K562 (cell line): ENCODE results near the gene CYTH1. TPM values are rescaled to one million over a fixed set of nuclear protein-coding genes. Genes with fewer than 3 reads are reported as not detected.

Experiments
- GATAD2A ChIP-seq: fragments of 450-650 bp; IDR thresholded peaks from 2 replicates; pipeline ENCODE4 v1.6.1; 2017
- LCOR ChIP-seq: sonication (generic); formaldehyde crosslinking; IDR thresholded peaks from 2 replicates; pipeline ENCODE4 v1.8.0; 2022; ENCODE audit warnings: mild to moderate bottlenecking, missing genetic modification reagents
- MYC ChIP-seq, 2 experiments: fragments of 250-450 bp in 1 of 2; sonication (Bioruptor Pico) in 1 of 2; IDR thresholded peaks; 2 replicates each; pipeline versions ENCODE4 v1.5.1 to v1.6.1; 2012 to 2021; ENCODE audit warnings: low read depth in 2 of 2, borderline replicate concordance in 1 of 2, improper control_type of control experiment in 1 of 2, low read length in 1 of 2, mild to moderate bottlenecking in 1 of 2, moderate library complexity in 1 of 2
- XRCC4 ChIP-seq: IDR thresholded peaks from one replicate; pipeline ENCODE4 v1.6.1; 2011; ENCODE audit not compliant: insufficient read depth, insufficient read length; ENCODE audit errors: extremely low read depth
- ZBTB40 ChIP-seq, 2 experiments: fragments of 450-650 bp in 1 of 2; sonication (generic) in 1 of 2; formaldehyde crosslinking in 1 of 2; IDR thresholded peaks; 2 replicates each; pipeline versions ENCODE4 v1.7.1 to v1.9.0; 2016 to 2022; ENCODE audit warnings: inconsistent platforms in 1 of 2, mild to moderate bottlenecking in 1 of 2, missing genetic modification reagents in 1 of 2
- polyA plus RNA-seq, 8 experiments: library from polyadenylated mRNA; depleted of rRNA in 4 of 8; stranded (reverse) in 5 of 8; unstranded in 3 of 8; fragments of >200 nt; fragmentation: Nextera tagmentation in 2 of 8; fragmentation: Illumina TruSeq in 1 of 8; extraction: Ambion mirVana in 2 of 8; extraction: Trizol in 1 of 8; gene quantifications; 2 replicates each; pipeline versions ENCODE4 v1.2.1 to v1.2.3, GENCODE V29; 2011 to 2014; ENCODE audit warnings: inconsistent platforms in 1 of 8, missing spikeins in 1 of 8
- total RNA-seq, 7 experiments: library from RNA; depleted of rRNA in 6 of 7; stranded (reverse); fragments of >200 nt in 6 of 7; fragmentation: Illumina TruSeq in 2 of 7; extraction: Trizol in 2 of 7; gene quantifications; 2 replicates each; pipeline versions ENCODE4 v1.2.1 to v1.2.3, GENCODE V29; 2011 to 2021; ENCODE audit warnings: low replicate concordance in 1 of 7
- TF ChIP-seq, protein P1 (sequence below): sonication (generic); formaldehyde crosslinking; IDR thresholded peaks from 2 replicates; pipeline ENCODE4 v1.8.1; 2023; ENCODE audit warnings: mild to moderate bottlenecking, missing genetic modification reagents, moderate library complexity
- TF ChIP-seq, protein P2 (sequence below): IDR thresholded peaks from 2 replicates; pipeline ENCODE4 v1.6.1; 2016; ENCODE audit warnings: missing genetic modification characterization, missing compliant biosample characterization
- TF ChIP-seq, protein P3 (sequence below): IDR thresholded peaks from 2 replicates; pipeline ENCODE4 v1.6.1; 2014; ENCODE audit warnings: antibody characterized with exemption

The CYTH1 gene
- total and polyA plus RNA-seq, 9 of the 15 experiments (the other 6 are each of a cell fraction or from before 2014, with no cell fraction given): 0.52 to 27.7 (median 16.8) TPM

- TF ChIP-seq GATAD2A: no peak
- TF ChIP-seq, protein P1, sequence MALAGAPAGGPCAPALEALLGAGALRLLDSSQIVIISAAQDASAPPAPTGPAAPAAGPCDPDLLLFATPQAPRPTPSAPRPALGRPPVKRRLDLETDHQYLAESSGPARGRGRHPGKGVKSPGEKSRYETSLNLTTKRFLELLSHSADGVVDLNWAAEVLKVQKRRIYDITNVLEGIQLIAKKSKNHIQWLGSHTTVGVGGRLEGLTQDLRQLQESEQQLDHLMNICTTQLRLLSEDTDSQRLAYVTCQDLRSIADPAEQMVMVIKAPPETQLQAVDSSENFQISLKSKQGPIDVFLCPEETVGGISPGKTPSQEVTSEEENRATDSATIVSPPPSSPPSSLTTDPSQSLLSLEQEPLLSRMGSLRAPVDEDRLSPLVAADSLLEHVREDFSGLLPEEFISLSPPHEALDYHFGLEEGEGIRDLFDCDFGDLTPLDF (CRISPR knock-in tag): no peak
- TF ChIP-seq ZBTB40 (IDR thresholded peaks at IDR 0.05): peak; percentile 63; the same call in 1 of the 2 replicates
- TF ChIP-seq ZBTB40 (CRISPR knock-in tag; IDR thresholded peaks at IDR 0.05): no peak
- TF ChIP-seq MYC (IDR thresholded peaks at IDR 0.05; ENCODE audit: low read depth, low read length): peak; percentile 69; the same call in 1 of the 2 replicates
- no peak for TF ChIP-seq MYC (CRISPR knock-in tag; IDR thresholded peaks at IDR 0.05; ENCODE audit: borderline replicate concordance, low read depth)
- TF ChIP-seq, protein P2, sequence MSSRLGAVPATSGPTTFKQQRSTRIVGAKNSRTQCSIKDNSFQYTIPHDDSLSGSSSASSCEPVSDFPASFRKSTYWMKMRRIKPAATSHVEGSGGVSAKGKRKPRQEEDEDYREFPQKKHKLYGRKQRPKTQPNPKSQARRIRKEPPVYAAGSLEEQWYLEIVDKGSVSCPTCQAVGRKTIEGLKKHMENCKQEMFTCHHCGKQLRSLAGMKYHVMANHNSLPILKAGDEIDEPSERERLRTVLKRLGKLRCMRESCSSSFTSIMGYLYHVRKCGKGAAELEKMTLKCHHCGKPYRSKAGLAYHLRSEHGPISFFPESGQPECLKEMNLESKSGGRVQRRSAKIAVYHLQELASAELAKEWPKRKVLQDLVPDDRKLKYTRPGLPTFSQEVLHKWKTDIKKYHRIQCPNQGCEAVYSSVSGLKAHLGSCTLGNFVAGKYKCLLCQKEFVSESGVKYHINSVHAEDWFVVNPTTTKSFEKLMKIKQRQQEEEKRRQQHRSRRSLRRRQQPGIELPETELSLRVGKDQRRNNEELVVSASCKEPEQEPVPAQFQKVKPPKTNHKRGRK (tag): no peak
- TF ChIP-seq, protein P3, sequence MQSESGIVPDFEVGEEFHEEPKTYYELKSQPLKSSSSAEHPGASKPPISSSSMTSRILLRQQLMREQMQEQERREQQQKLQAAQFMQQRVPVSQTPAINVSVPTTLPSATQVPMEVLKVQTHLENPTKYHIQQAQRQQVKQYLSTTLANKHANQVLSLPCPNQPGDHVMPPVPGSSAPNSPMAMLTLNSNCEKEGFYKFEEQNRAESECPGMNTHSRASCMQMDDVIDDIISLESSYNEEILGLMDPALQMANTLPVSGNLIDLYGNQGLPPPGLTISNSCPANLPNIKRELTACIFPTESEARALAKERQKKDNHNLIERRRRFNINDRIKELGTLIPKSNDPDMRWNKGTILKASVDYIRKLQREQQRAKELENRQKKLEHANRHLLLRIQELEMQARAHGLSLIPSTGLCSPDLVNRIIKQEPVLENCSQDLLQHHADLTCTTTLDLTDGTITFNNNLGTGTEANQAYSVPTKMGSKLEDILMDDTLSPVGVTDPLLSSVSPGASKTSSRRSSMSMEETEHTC: peak; percentile 89
- TF ChIP-seq LCOR: peak; percentile 83; the same call in 1 of the 2 replicates
- no peak for TF ChIP-seq XRCC4
Observed at GRCh38 chr17:78665952-78666920, 115.8 kb downstream of the CYTH1 start (continued).
